PC-3 (cell line): ENCODE results near the gene FLAD1.

Source experiments
- EZH2 ChIP-seq: fragments of 300-600 bp; sonication (generic); IDR thresholded peaks from one replicate; pipeline ENCODE4 v1.6.1; 2017; ENCODE audit warnings: antibody characterized with exemption, mild to moderate bottlenecking, low read length; ENCODE audit not compliant: unreplicated experiment
- EZH2phosphoT487 ChIP-seq: fragments of 300-600 bp; sonication (generic); IDR thresholded peaks from 2 replicates; pipeline ENCODE4 v1.6.1; 2018; ENCODE audit warnings: mild to moderate bottlenecking, antibody characterized with exemption, low read length, borderline replicate concordance
- TF ChIP-seq, protein P1 (sequence below): fragments of 300-600 bp; sonication (generic); conservative IDR thresholded peaks from 2 replicates; pipeline ENCODE4 v1.5.1; 2017; ENCODE audit warnings: antibody characterized with exemption, low read depth, mild to moderate bottlenecking, low read length

DNA sequence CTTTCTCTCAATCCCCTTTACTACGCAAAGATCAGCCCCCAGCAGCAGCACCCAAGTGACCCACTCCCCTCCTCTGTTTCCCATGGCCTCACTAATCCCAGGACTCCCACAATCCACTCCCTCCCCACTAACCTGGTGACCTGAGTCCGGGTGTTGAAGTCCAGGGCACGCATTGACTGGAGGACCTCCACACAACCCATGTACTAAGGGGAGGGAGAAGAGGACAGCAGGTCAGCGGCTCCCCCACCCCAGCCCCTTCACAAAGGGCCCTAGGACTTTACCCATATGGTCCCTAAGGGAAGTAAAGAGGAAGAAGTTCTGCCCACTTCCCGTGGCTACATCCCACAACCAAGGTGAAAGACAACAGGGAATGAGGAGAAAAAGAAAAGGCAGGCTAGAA is 13.9 kb upstream of the FLAD1 start:
- TF ChIP-seq, protein P1, sequence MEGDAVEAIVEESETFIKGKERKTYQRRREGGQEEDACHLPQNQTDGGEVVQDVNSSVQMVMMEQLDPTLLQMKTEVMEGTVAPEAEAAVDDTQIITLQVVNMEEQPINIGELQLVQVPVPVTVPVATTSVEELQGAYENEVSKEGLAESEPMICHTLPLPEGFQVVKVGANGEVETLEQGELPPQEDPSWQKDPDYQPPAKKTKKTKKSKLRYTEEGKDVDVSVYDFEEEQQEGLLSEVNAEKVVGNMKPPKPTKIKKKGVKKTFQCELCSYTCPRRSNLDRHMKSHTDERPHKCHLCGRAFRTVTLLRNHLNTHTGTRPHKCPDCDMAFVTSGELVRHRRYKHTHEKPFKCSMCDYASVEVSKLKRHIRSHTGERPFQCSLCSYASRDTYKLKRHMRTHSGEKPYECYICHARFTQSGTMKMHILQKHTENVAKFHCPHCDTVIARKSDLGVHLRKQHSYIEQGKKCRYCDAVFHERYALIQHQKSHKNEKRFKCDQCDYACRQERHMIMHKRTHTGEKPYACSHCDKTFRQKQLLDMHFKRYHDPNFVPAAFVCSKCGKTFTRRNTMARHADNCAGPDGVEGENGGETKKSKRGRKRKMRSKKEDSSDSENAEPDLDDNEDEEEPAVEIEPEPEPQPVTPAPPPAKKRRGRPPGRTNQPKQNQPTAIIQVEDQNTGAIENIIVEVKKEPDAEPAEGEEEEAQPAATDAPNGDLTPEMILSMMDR: no peak
- TF ChIP-seq EZH2: no peak
- no peak for TF ChIP-seq EZH2phosphoT487
